Activated CD4-positive, alpha-beta memory T cell treated with anti-CD3 and anti-CD28 coated beads, Interleukin-2, amount 10 ng/mL, durations not matched to agents 7 days and 5 days (primary cell): ENCODE measurements around the gene ZNF277. TPM values are rescaled to one million over a fixed set of nuclear protein-coding genes. Genes with fewer than 3 reads are reported as not detected.

Experiments
- CTCF ChIA-PET: fragments of 350-600 bp; sonication (Branson Sonifier 250); formaldehyde crosslinking; loops from one replicate; lab custom pipeline; 2021; ENCODE audit warnings: antibody characterized with exemption, inconsistent platforms; lab: Charles Lee
- POLR2A ChIA-PET: fragments of 350-600 bp; sonication (Branson Sonifier 250); formaldehyde crosslinking; loops from one replicate; lab custom pipeline; 2021; ENCODE audit warnings: antibody characterized with exemption; lab: Charles Lee
- DNase-seq: peaks from one replicate; pipeline ENCODE4 v3.0.0-alpha.2; 2020
- H3K27ac Mint-ChIP-seq: one replicate; pipeline ENCODE4 v1.8.0; 2021; ENCODE audit warnings: mild to moderate bottlenecking, mixed read lengths
- H3K27me3 Mint-ChIP-seq: one replicate; pipeline ENCODE4 v1.8.0; 2021; ENCODE audit warnings: mixed read lengths
- H3K36me3 Mint-ChIP-seq: one replicate; pipeline ENCODE4 v1.8.0; 2021; ENCODE audit warnings: low read depth, mixed read lengths
- H3K4me1 Mint-ChIP-seq: one replicate; pipeline ENCODE4 v1.8.0; 2021; ENCODE audit warnings: mixed read lengths
- H3K4me3 Mint-ChIP-seq: one replicate; pipeline ENCODE4 v1.8.0; 2021; ENCODE audit warnings: mild to moderate bottlenecking, mixed read lengths
- H3K9me3 Mint-ChIP-seq: one replicate; pipeline ENCODE4 v1.8.0; 2021; ENCODE audit warnings: mixed read lengths
- total RNA-seq, 2 experiments: library from RNA; stranded (reverse); gene quantifications; one replicate each; pipeline ENCODE4 v1.2.3, GENCODE V29; 2021

Gene ZNF277
- 10 to 100 TPM; 27.4 to 27.6 TPM for total RNA-seq

GRCh38 chr7:112206238-112206990 lies at the start of gene ZNF277, which contains the start of gene DOCK4:
ZNF277 (plus strand) TSS chr7:112206695; CDS start chr7:112206717, 22 bp downstream.
DOCK4 (minus strand) TSS chr7:112206399; CDS start chr7:112206138, 261 bp downstream.
- Mint-ChIP-seq H3K36me3 (no peaks in the 10 kb centered on the region), H3K27me3 (peaks cover 34% of the 10 kb centered on the region), H3K9me3 (no peaks in the 10 kb centered on the region), H3K4me1 (peaks cover 37% of the 10 kb centered on the region), H3K4me3 (peak within 1 kb of the TSS; percentile 87), H3K27ac (peak within 1 kb of the TSS; percentile 78)
- ChIA-PET POLR2A (interaction anchor here (0.8 to 3.6 kb wide), 3 partner anchors 9 to 647 kb away, joined by 3 to 33 read pairs (median 4); partner anchors contain the start of gene IFRD1), CTCF (interaction anchor here (0.9 to 1.0 kb wide), 2 partner anchors 244 to 245 kb away, joined by 3 read pairs; partner anchors contain the start of gene IFRD1)
- DNase-seq = peak; percentile 99

- POLR2A ChIA-PET = no interaction called here
- Mint-ChIP-seq H3K9me3 (no peaks in the 10 kb centered on the region), H3K27ac (no peak overlapping the region), H3K4me1 (no peaks in the 10 kb centered on the region), H3K27me3 (peaks cover 21% of the 10 kb centered on the region), H3K4me3 (no peak overlapping the region), H3K36me3 (no peaks in the 10 kb centered on the region)
- CTCF ChIA-PET = no interaction called here
- DNase-seq = no peak
Measured at GRCh38 chr7:112157072-112157471, 49.4 kb upstream of the ZNF277 start.

GRCh38 chr7:112159351-112159750 lies 47.1 kb upstream of the ZNF277 start:
- H3K36me3 Mint-ChIP-seq = no peaks in the 10 kb centered on the region
- no peaks in the 10 kb centered on the region for H3K4me1 Mint-ChIP-seq
- ChIA-PET CTCF (no interaction called here), POLR2A (no interaction called here)
- H3K9me3 Mint-ChIP-seq = no peaks in the 10 kb centered on the region
- H3K4me3 Mint-ChIP-seq = no peak overlapping the region
- H3K27ac Mint-ChIP-seq = no peak overlapping the region
- peaks cover 20% of the 10 kb centered on the region for H3K27me3 Mint-ChIP-seq
- no peak for DNase-seq

- Mint-ChIP-seq H3K9me3 (no peaks in the 10 kb centered on the region), H3K27me3 (peaks cover 17% of the 10 kb centered on the region)
- POLR2A ChIA-PET = no interaction called here
Measured at GRCh38 chr7:112160130-112160770, 46.2 kb upstream of the ZNF277 start.

GRCh38 chr7:112160771-112161150 lies 45.7 kb upstream of the ZNF277 start:
- Mint-ChIP-seq H3K4me1 (no peaks in the 10 kb centered on the region), H3K36me3 (no peaks in the 10 kb centered on the region), H3K27me3 (peaks cover 17% of the 10 kb centered on the region), H3K27ac (no peak overlapping the region), H3K9me3 (no peaks in the 10 kb centered on the region), H3K4me3 (no peak overlapping the region)
- DNase-seq = no peak
- ChIA-PET CTCF (no interaction called here), POLR2A (no interaction called here)

More at GRCh38 chr7:112160130-112160770, 46.2 kb upstream of the ZNF277 start:
- CTCF ChIA-PET = no interaction called here
- no peaks in the 10 kb centered on the region for H3K36me3 Mint-ChIP-seq
- H3K27ac Mint-ChIP-seq = no peak overlapping the region
- no peaks in the 10 kb centered on the region for H3K4me1 Mint-ChIP-seq
- no peak overlapping the region for H3K4me3 Mint-ChIP-seq
- DNase-seq = no peak

GRCh38 chr7:112161253-112162141 lies 45.0 kb upstream of the ZNF277 start:
- no peak overlapping the region for H3K27ac Mint-ChIP-seq
- POLR2A ChIA-PET = no interaction called here
- H3K27me3 Mint-ChIP-seq = peaks cover 14% of the 10 kb centered on the region
- no peak overlapping the region for H3K4me3 Mint-ChIP-seq
- H3K36me3 Mint-ChIP-seq = no peaks in the 10 kb centered on the region
- H3K9me3 Mint-ChIP-seq = no peaks in the 10 kb centered on the region
- DNase-seq = no peak
- no peaks in the 10 kb centered on the region for H3K4me1 Mint-ChIP-seq
- CTCF ChIA-PET = no interaction called here

- Mint-ChIP-seq H3K27ac (no peak overlapping the region), H3K4me3 (no peak overlapping the region), H3K27me3 (peaks cover 12% of the 10 kb centered on the region), H3K4me1 (no peaks in the 10 kb centered on the region), H3K9me3 (no peaks in the 10 kb centered on the region), H3K36me3 (no peaks in the 10 kb centered on the region)
- POLR2A ChIA-PET = no interaction called here
- DNase-seq = no peak
- CTCF ChIA-PET = no interaction called here
Measured at GRCh38 chr7:112162142-112162766, 44.2 kb upstream of the ZNF277 start.

- Mint-ChIP-seq H3K4me3 (no peak overlapping the region), H3K27ac (no peak overlapping the region), H3K36me3 (no peaks in the 10 kb centered on the region), H3K4me1 (no peaks in the 10 kb centered on the region), H3K27me3 (peaks cover 14% of the 10 kb centered on the region), H3K9me3 (no peaks in the 10 kb centered on the region)
- ChIA-PET CTCF (no interaction called here), POLR2A (no interaction called here)
- DNase-seq = no peak
Measured at GRCh38 chr7:112162784-112163506, 43.5 kb upstream of the ZNF277 start.

GRCh38 chr7:112167147-112167546 lies 39.3 kb upstream of the ZNF277 start:
- no peak for DNase-seq
- Mint-ChIP-seq H3K4me1 (no peaks in the 10 kb centered on the region), H3K27me3 (peaks cover 11% of the 10 kb centered on the region), H3K36me3 (no peaks in the 10 kb centered on the region), H3K9me3 (no peaks in the 10 kb centered on the region), H3K27ac (no peak overlapping the region), H3K4me3 (no peak overlapping the region)
- ChIA-PET CTCF (no interaction called here), POLR2A (no interaction called here)

GRCh38 chr7:112168915-112169314 lies 37.6 kb upstream of the ZNF277 start:
- Mint-ChIP-seq H3K9me3 (no peaks in the 10 kb centered on the region), H3K27me3 (peaks cover 13% of the 10 kb centered on the region), H3K36me3 (no peaks in the 10 kb centered on the region), H3K4me3 (no peak overlapping the region), H3K4me1 (no peaks in the 10 kb centered on the region), H3K27ac (no peak overlapping the region)
- ChIA-PET POLR2A (no interaction called here), CTCF (no interaction called here)
- DNase-seq = no peak

- H3K4me3 Mint-ChIP-seq = no peak overlapping the region
- H3K36me3 Mint-ChIP-seq = no peaks in the 10 kb centered on the region
- POLR2A ChIA-PET = no interaction called here
- H3K9me3 Mint-ChIP-seq = no peaks in the 10 kb centered on the region
- no peak for DNase-seq
- peaks cover 22% of the 10 kb centered on the region for H3K27me3 Mint-ChIP-seq
- no peak overlapping the region for H3K27ac Mint-ChIP-seq
- H3K4me1 Mint-ChIP-seq = no peaks in the 10 kb centered on the region
- CTCF ChIA-PET = no interaction called here
Measured at GRCh38 chr7:112171673-112172072, 34.8 kb upstream of the ZNF277 start.

GRCh38 chr7:112172870-112173567 lies 33.5 kb upstream of the ZNF277 start:
- Mint-ChIP-seq H3K9me3 (no peaks in the 10 kb centered on the region), H3K27ac (no peak overlapping the region), H3K27me3 (peaks cover 25% of the 10 kb centered on the region), H3K36me3 (no peaks in the 10 kb centered on the region), H3K4me1 (no peaks in the 10 kb centered on the region), H3K4me3 (no peak overlapping the region)
- ChIA-PET POLR2A (no interaction called here), CTCF (no interaction called here)
- DNase-seq = no peak
